Natural killer cell treated with Interleukin-12 subunit alpha and Interleukin-12 subunit beta and Interleukin-15 and Interleukin-18, amount 100 ng/mL, for 72 hours (primary cell): ENCODE results near the gene CRTAC1. TPM values are rescaled to one million over a fixed set of nuclear protein-coding genes. Genes with fewer than 3 reads are reported as not detected.
A peak's percentile ranks its signal among the peaks of the same experiment; 100 is the strongest.

Experiments used
- ATAC-seq, 2 donors: fragments of 150-1000 bp; cut with Tn5 transposase in 1 of 2; sonication (Bioruptor Pico), chemical (Tn5 transposase) in 1 of 2; 2 replicates each; pipeline ENCODE4 v1.10.0; 2021
- DNase-seq: peaks from one replicate; pipeline ENCODE4 v3.0.0; 2022; ENCODE audit warnings: low spot score
- H3K27ac Mint-ChIP-seq, 2 donors: 1 replicate in 1 of 2; 2 replicates in 1 of 2; pipeline ENCODE4 v1.8.0; 2022; ENCODE audit warnings: mixed read lengths in 2 of 2, mild to moderate bottlenecking in 1 of 2, moderate library complexity in 1 of 2
- H3K27me3 Mint-ChIP-seq, 2 donors: 1 replicate in 1 of 2; 2 replicates in 1 of 2; pipeline ENCODE4 v1.8.0; 2022; ENCODE audit warnings: mixed read lengths in 2 of 2
- H3K36me3 Mint-ChIP-seq: one replicate; pipeline ENCODE4 v1.8.0; 2022; ENCODE audit warnings: mixed read lengths
- H3K4me1 Mint-ChIP-seq, 2 donors: 1 replicate in 1 of 2; 2 replicates in 1 of 2; pipeline ENCODE4 v1.8.0; 2022; ENCODE audit warnings: low read depth in 2 of 2, mixed read lengths in 2 of 2, mild to moderate bottlenecking in 1 of 2
- H3K4me3 Mint-ChIP-seq: one replicate; pipeline ENCODE4 v1.8.0; 2022; ENCODE audit warnings: mixed read lengths
- H3K9me3 Mint-ChIP-seq: 2 replicates; pipeline ENCODE4 v1.8.0; 2022; ENCODE audit warnings: mixed read lengths
- total RNA-seq, 2 donors: library from RNA; stranded (reverse); gene quantifications; one replicate each; pipeline ENCODE4 v1.2.3, GENCODE V29; 2022

CRTAC1 gene
- total RNA-seq, 2 donors from 2014 or later: not detected

GRCh38 chr10:98041352-98042043 is 11.1 kb upstream of the CRTAC1 start:
- Mint-ChIP-seq H3K27ac (no peak overlapping the region), H3K36me3 (no peaks in the 10 kb centered on the region), H3K9me3 (no peaks in the 10 kb centered on the region), H3K4me1 (peaks cover 5% of the 10 kb centered on the region in 2 donors), H3K27me3 (peaks cover 50 to 68% of the 10 kb centered on the region in 2 donors), H3K4me3 (no peak overlapping the region)
- no peak for DNase-seq
- ATAC-seq: no peak

DNA sequence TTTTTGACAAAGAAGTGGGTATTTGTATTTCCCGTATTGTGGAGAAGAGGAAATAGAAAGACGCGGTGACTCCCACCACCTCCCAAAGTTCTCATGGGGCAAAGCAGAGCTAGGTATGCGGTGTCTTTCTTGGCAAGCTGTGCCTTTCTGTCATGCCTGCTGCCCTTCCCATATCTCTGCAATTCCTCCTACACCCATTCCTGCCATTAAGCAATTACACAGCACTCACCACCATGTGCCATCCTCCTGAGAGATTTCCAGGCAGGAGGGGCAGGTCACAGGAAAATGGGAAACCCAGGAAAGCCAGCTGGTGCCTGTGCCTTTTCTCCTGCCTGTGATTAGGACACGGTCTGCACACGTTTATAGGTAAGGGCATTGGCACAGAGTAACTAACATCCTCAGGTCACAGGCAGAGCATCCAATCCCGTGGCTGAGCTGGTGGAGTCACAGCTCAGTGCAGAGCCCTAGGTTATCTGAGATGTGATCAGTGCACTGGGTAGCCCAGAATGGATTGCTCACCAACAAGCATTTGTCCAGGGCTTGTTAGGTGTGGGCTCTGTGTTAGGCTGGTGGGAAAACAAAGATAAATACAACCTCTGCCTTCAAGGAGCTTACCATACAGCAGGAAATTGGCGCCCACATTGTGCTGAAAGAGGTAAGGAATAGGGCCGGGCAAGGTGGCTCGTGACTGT is 9.4 kb upstream of the CRTAC1 start:
- peak in 1 of 2 donors; percentile 43 for ATAC-seq
- Mint-ChIP-seq H3K4me1 (no peaks in the 10 kb centered on the region), H3K4me3 (no peak overlapping the region), H3K27ac (no peak overlapping the region), H3K36me3 (no peaks in the 10 kb centered on the region), H3K9me3 (no peaks in the 10 kb centered on the region), H3K27me3 (peaks cover 59 to 85% of the 10 kb centered on the region in 2 donors)
- DNase-seq: no peak

DNA sequence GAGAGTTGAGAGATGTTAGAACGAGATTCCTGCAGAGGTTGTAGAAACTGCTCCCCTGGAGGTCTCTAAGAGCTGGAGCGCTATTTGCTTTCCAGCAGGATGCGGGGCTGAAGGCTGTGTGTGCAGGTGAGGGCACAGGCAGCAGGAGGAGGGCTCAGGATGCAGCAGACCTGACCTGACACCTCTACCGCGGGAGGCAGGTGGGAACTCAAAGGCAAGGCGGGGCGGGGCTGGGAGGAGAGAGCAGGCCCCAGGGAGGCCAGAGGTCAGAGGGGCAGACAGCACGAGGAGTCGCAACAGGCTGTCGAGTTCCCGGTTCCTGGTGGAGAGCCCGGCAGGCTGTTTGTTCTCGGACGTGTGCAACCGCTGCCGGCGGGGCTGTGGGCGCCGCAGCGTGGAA is 7.9 kb upstream of the CRTAC1 start:
- Mint-ChIP-seq H3K27ac (no peak overlapping the region), H3K9me3 (no peaks in the 10 kb centered on the region), H3K4me3 (no peak overlapping the region), H3K36me3 (no peaks in the 10 kb centered on the region), H3K27me3 (peaks cover 63 to 87% of the 10 kb centered on the region in 2 donors), H3K4me1 (no peaks in the 10 kb centered on the region)
- ATAC-seq (no peak), DNase-seq (no peak)

DNA sequence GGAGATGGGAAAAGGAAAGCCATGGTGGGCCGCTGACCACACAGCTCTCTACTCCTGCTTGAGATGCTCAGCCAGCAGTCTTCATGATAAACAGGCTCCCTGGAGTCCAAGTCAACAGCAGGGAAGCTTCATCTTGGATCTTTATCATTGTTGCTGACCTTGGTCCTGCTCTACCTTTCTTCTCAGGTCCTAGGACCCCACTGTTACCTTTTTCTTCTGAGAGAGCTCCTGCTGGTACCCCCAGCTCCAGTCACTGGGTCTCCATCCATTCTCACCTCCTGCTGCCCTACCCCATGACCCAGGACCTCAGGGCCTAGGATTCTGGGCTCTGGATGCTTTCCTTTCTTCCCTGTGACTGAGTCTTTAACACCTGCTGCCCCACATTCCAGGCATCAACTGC is 5.2 kb upstream of the CRTAC1 start:
- Mint-ChIP-seq H3K4me3 (no peak overlapping the region), H3K9me3 (no peaks in the 10 kb centered on the region), H3K4me1 (no peaks in the 10 kb centered on the region), H3K27ac (no peak overlapping the region), H3K27me3 (peaks cover 68 to 86% of the 10 kb centered on the region in 2 donors), H3K36me3 (no peaks in the 10 kb centered on the region)
- DNase-seq (no peak), ATAC-seq (peak in 1 of 2 donors; percentile 22)

GRCh38 chr10:98033515-98033914 is 3.1 kb upstream of the CRTAC1 start:
- ATAC-seq: no peak
- Mint-ChIP-seq H3K4me1 (peaks cover 0 to 4% of the 10 kb centered on the region in 2 donors), H3K36me3 (no peaks in the 10 kb centered on the region), H3K27ac (no peak overlapping the region), H3K27me3 (peaks cover 68 to 82% of the 10 kb centered on the region in 2 donors), H3K9me3 (no peaks in the 10 kb centered on the region), H3K4me3 (no peak overlapping the region)
- no peak for DNase-seq

GRCh38 chr10:98031440-98031839 is 1.0 kb upstream of the CRTAC1 start:
- no peak for ATAC-seq
- Mint-ChIP-seq H3K4me3 (no peak overlapping the region), H3K9me3 (no peaks in the 10 kb centered on the region)

DNA sequence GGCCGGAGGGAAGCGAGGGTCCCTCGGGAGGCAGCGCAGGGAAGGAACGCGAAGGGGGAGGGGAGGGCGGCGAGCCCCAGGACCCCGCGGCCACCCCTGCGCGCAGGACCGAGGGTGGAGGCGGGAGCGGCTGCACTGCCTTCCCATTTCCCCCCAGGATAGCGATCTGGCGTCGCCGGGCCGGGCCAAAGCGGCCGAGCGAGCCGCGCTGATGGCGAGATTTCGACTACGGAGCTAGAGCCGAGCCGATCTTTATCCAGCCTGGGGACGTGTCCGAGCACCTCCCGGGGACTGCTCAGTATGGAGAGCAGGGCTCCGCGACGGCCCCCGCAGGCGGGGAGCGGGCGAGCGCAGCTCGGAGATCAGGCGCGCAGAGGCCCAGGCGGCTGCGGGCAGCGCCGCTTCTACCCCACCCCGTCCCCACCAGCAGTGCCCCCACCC is 590 bp upstream of the CRTAC1 start:
- H3K27me3 Mint-ChIP-seq: peaks cover 54 to 63% of the 10 kb centered on the region in 2 donors
- DNase-seq (no peak), ATAC-seq (no peak)
- H3K9me3 Mint-ChIP-seq: no peaks in the 10 kb centered on the region
- no peak overlapping the region for H3K27ac Mint-ChIP-seq
- H3K4me1 Mint-ChIP-seq: peaks cover 0 to 9% of the 10 kb centered on the region in 2 donors
- H3K36me3 Mint-ChIP-seq: no peaks in the 10 kb centered on the region
- H3K4me3 Mint-ChIP-seq: no peak overlapping the region

More at GRCh38 chr10:98031440-98031839, 1.0 kb upstream of the CRTAC1 start:
- no peak for DNase-seq
- no peak overlapping the region for H3K27ac Mint-ChIP-seq
- peaks cover 0 to 9% of the 10 kb centered on the region in 2 donors for H3K4me1 Mint-ChIP-seq
- H3K27me3 Mint-ChIP-seq: peaks cover 58 to 67% of the 10 kb centered on the region in 2 donors
- H3K36me3 Mint-ChIP-seq: no peaks in the 10 kb centered on the region

- Mint-ChIP-seq H3K36me3 (no peaks in the 10 kb centered on the region), H3K4me3 (no peak overlapping the region), H3K27ac (no peak overlapping the region), H3K4me1 (peaks cover 0 to 9% of the 10 kb centered on the region in 2 donors), H3K27me3 (peaks cover 45 to 47% of the 10 kb centered on the region in 2 donors), H3K9me3 (no peaks in the 10 kb centered on the region)
- ATAC-seq (no peak), DNase-seq (no peak)
Observed at GRCh38 chr10:98029149-98030092, 1.0 kb downstream of the CRTAC1 start.

DNA sequence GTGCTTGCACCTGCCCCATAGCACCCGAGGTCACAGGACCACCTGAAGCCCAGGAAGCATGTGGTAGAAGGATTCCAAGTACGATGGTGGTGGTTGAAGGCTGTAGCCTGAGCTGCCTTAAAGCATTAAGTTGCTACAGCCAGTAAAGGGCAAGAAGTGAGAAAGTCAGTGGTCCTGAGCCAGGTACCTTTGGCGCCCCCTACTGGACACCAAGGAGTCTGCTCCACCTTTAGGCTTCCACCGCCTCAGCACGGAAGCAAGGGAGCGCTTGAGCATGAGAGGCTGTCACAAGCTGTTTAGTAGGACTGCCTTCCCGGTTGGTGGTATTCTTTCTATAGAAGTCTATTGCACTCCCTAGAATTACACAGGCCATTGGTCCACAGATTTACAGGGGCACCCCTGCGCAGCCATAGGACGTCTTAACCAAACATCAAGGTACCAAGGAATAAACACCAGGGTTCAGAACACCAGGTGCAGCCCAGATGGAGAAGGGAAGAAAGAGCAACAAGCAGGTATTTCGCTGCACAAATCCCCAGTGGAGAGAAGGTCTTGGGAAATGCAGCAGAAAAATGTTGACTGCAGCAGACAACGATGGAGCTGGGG is 2.2 kb downstream of the CRTAC1 start:
- DNase-seq (no peak), ATAC-seq (peak; percentile 63 to 64)
- H3K27ac Mint-ChIP-seq: no peak overlapping the region
- no peaks in the 10 kb centered on the region for H3K36me3 Mint-ChIP-seq
- peaks cover 35 to 37% of the 10 kb centered on the region in 2 donors for H3K27me3 Mint-ChIP-seq
- no peaks in the 10 kb centered on the region for H3K9me3 Mint-ChIP-seq
- no peak overlapping the region for H3K4me3 Mint-ChIP-seq
- H3K4me1 Mint-ChIP-seq: peaks cover 0 to 9% of the 10 kb centered on the region in 2 donors

DNA sequence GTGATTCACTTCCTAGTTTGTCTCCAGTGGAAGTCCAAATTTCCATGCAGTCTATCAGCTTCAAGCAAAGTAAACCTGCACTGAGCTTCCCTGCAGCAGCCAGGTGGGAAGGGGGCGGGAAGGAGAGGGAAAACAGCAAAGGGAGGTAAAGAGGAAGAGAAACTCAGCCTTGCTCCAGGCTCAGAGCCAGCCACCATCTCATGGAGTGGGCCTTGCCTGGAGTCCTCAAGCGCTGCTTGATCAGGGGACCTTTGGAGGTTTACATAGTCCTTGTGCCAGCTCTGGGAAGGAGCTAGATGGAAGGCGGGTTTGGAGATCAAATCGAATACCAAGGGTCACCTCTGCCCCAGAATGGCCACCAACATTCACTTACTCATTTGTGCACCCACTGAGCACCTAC is 7.4 kb downstream of the CRTAC1 start:
- Mint-ChIP-seq H3K36me3 (no peaks in the 10 kb centered on the region), H3K4me1 (peaks cover 0 to under 1% of the 10 kb centered on the region in 2 donors), H3K27ac (no peak overlapping the region), H3K4me3 (no peak overlapping the region), H3K9me3 (no peaks in the 10 kb centered on the region), H3K27me3 (peaks cover 22 to 28% of the 10 kb centered on the region in 2 donors)
- ATAC-seq (no peak), DNase-seq (no peak)

- Mint-ChIP-seq H3K4me1 (no peaks in the 10 kb centered on the region), H3K36me3 (no peaks in the 10 kb centered on the region), H3K27ac (no peak overlapping the region), H3K9me3 (no peaks in the 10 kb centered on the region), H3K4me3 (no peak overlapping the region), H3K27me3 (peaks cover 35 to 38% of the 10 kb centered on the region in 2 donors)
- DNase-seq (no peak), ATAC-seq (no peak)
Observed at GRCh38 chr10:98020784-98021183, 9.6 kb downstream of the CRTAC1 start.

- no peaks in the 10 kb centered on the region for H3K36me3 Mint-ChIP-seq
- ATAC-seq (no peak), DNase-seq (no peak)
- no peak overlapping the region for H3K27ac Mint-ChIP-seq
- H3K27me3 Mint-ChIP-seq: peaks cover 35 to 40% of the 10 kb centered on the region in 2 donors
- no peak overlapping the region for H3K4me3 Mint-ChIP-seq
- no peaks in the 10 kb centered on the region for H3K9me3 Mint-ChIP-seq
- no peaks in the 10 kb centered on the region for H3K4me1 Mint-ChIP-seq
Observed at GRCh38 chr10:98020254-98020653, 10.2 kb downstream of the CRTAC1 start.

- no peaks in the 10 kb centered on the region for H3K4me1 Mint-ChIP-seq
- DNase-seq (no peak), ATAC-seq (no peak)
- no peaks in the 10 kb centered on the region for H3K9me3 Mint-ChIP-seq
- H3K27me3 Mint-ChIP-seq: peaks cover 34 to 45% of the 10 kb centered on the region in 2 donors
- H3K36me3 Mint-ChIP-seq: no peaks in the 10 kb centered on the region
- H3K4me3 Mint-ChIP-seq: no peak overlapping the region
- no peak overlapping the region for H3K27ac Mint-ChIP-seq
Observed at GRCh38 chr10:98019784-98020183, 10.6 kb downstream of the CRTAC1 start.
